Uterus (tissue), 4 donors: ENCODE measurements around the gene NADSYN1. TPM values are rescaled to one million over a fixed set of nuclear protein-coding genes. Genes with fewer than 3 reads are reported as not detected.

Experiments used
- DNase-seq, 2 donors: peaks; one replicate each; pipeline ENCODE4 v3.0.0-alpha.2; 2019 to 2020
- H3K27ac ChIP-seq, 2 donors: fragments of 200-600 bp; sonication (generic); 1 replicate in 1 of 2; 2 replicates in 1 of 2; pipeline ENCODE4 v1.5.1; 2016 to 2018
- H3K27me3 ChIP-seq, 2 donors: fragments of 200-600 bp; sonication (generic); one replicate each; pipeline ENCODE4 v1.5.1; 2018 to 2019; ENCODE audit warnings: control low read depth in 1 of 2
- H3K36me3 ChIP-seq, 2 donors: fragments of 200-600 bp; sonication (generic); one replicate each; pipeline ENCODE4 v1.5.1; 2019; ENCODE audit warnings: control low read depth in 1 of 2
- H3K4me1 ChIP-seq, 2 donors: fragments of 200-600 bp; sonication (generic); one replicate each; pipeline ENCODE4 v1.5.1; 2018 to 2019; ENCODE audit warnings: control low read depth in 1 of 2
- H3K4me3 ChIP-seq, 2 donors: fragments of 200-600 bp; sonication (generic); 1 replicate in 1 of 2; 2 replicates in 1 of 2; pipeline ENCODE4 v1.5.1; 2018 to 2019; ENCODE audit warnings: mild to moderate bottlenecking in 1 of 2
- H3K9me3 ChIP-seq, 2 donors: fragments of 200-600 bp; sonication (generic); one replicate each; pipeline ENCODE4 v1.5.1; 2019; ENCODE audit warnings: control low read depth in 1 of 2
- POLR2A ChIP-seq, 2 donors: fragments of 450-650 bp; IDR thresholded peaks; one replicate each; pipeline ENCODE4 v1.6.1; 2016; ENCODE audit warnings: antibody characterized with exemption in 2 of 2, mild to moderate bottlenecking in 1 of 2, moderate library complexity in 1 of 2
- intact Hi-C: fragments of 100-400 bp; cut with DNase I; formaldehyde crosslinking; loops from one replicate; pipeline ENCODE4 v1.15.1; 2023; ENCODE audit warnings: low total_unique reads
- microRNA-seq: library from miRNA; unstranded; fragments of <30 nt; microRNA quantifications from one replicate; pipeline ENCODE4, GENCODE V29; 2016; ENCODE audit warnings: borderline microRNAs expressed, borderline replicate concordance
- small RNA-seq: library from RNA; depleted of rRNA; stranded (forward); fragments of <200 nt; gene quantifications from one replicate; pipeline ENCODE3, GENCODE V24; 2016
- total RNA-seq, 4 donors: library from RNA; depleted of rRNA in 3 of 4; stranded (reverse); fragments of >200 nt in 3 of 4; gene quantifications; one replicate each; pipeline versions ENCODE4 v1.1.0 to v1.2.4, GENCODE V29; 2014 to 2023
- TF ChIP-seq, protein P1 (sequence below), 4 experiments: fragments of 200-600 bp in 2 of 4; fragments of 450-650 bp in 2 of 4; sonication (generic) in 2 of 4; IDR thresholded peaks; one replicate each; pipeline ENCODE4 v1.5.1; 2016 to 2019; ENCODE audit warnings: antibody characterized with exemption in 4 of 4, mild to moderate bottlenecking in 2 of 4, moderate library complexity in 1 of 4
- donor health status: DM: yes; HTN: yes; CAD: no.

The NADSYN1 gene
- total RNA-seq, 4 donors from 2014 or later = 20.0 to 73.0 (median 32.8) TPM

DNA sequence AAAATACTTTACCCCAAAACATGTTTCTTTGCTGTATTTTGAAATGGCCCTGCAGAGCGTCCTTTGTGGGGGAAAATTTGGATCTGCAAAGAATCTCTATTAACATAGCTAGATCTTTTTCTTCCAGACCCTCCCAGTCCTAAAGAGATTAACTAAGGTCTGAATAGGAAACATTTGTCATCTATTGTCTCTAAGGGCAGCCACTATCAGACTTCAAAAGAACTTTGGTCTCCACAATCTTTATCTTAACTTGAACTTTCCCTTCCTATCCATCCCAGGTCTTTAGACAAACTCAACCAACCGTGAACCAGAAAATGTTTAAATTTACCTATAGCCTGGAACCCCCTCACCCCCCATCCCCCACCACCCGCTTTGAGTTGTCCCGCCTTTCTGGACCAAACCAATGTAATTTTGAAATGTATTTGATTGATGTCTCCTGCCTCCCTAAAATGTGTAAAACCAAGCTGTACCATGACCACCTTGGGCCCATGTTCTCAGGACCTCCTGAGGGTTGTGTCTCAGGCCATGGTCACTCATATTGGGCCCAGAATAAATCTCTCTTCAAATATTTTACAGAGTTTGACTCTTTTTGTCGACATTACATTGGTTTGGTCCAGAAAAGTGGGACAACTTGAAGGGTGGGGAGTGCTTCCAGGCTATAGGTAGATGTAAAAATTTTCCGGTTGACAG lies 91.7 kb downstream of the NADSYN1 start:
- Histone ChIP-seq H3K4me1 (no peaks in the 10 kb centered on the region), H3K27me3 (no peaks in the 10 kb centered on the region), H3K9me3 (no peaks in the 10 kb centered on the region), H3K27ac (no peak overlapping the region), H3K36me3 (no peaks in the 10 kb centered on the region), H3K4me3 (no peak overlapping the region)
- no peak for DNase-seq
- TF ChIP-seq, protein P1, sequence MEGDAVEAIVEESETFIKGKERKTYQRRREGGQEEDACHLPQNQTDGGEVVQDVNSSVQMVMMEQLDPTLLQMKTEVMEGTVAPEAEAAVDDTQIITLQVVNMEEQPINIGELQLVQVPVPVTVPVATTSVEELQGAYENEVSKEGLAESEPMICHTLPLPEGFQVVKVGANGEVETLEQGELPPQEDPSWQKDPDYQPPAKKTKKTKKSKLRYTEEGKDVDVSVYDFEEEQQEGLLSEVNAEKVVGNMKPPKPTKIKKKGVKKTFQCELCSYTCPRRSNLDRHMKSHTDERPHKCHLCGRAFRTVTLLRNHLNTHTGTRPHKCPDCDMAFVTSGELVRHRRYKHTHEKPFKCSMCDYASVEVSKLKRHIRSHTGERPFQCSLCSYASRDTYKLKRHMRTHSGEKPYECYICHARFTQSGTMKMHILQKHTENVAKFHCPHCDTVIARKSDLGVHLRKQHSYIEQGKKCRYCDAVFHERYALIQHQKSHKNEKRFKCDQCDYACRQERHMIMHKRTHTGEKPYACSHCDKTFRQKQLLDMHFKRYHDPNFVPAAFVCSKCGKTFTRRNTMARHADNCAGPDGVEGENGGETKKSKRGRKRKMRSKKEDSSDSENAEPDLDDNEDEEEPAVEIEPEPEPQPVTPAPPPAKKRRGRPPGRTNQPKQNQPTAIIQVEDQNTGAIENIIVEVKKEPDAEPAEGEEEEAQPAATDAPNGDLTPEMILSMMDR (IDR thresholded peaks at IDR 0.05) = no peak
- no peak for TF ChIP-seq POLR2A (IDR thresholded peaks at IDR 0.05)
- intact Hi-C loops = no loop called here

DNA sequence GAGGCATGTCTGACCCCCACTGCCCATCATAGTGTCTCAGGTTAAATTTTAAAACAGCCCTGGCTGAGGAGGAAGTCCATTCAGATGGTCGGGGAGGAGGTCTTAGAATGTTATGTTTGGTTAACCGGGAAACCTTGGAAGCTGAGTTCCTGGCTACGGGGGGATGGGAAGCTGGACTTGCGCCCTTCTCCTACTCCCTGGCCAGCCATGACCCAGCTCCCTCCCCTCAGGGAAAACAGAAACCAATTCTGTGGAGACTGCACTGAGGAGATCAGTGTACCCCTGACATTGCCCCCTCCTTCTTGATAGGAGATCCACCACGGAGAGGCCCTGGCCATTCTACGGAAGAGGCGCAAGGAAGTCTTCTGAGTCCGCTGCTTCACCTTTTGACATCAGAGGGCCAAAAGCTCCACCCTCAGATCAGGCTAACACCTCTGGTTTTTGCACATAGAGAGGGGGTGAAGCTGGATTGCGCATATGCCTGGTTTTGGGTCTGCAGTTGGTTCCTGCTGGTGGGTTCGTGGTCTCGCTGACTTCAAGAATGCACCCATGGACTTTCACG lies 92.5 kb downstream of the NADSYN1 start:
- H3K9me3 ChIP-seq = no peaks in the 10 kb centered on the region
- H3K4me3 ChIP-seq = no peak overlapping the region
- intact Hi-C loops = no loop called here
- TF ChIP-seq POLR2A (IDR thresholded peaks at IDR 0.05) = no peak
- TF ChIP-seq, protein P1 (IDR thresholded peaks at IDR 0.05) = no peak
- no peak for DNase-seq
- no peaks in the 10 kb centered on the region for H3K4me1 ChIP-seq
- no peaks in the 10 kb centered on the region for H3K27me3 ChIP-seq
- no peak overlapping the region for H3K27ac ChIP-seq
- no peaks in the 10 kb centered on the region for H3K36me3 ChIP-seq

DNA sequence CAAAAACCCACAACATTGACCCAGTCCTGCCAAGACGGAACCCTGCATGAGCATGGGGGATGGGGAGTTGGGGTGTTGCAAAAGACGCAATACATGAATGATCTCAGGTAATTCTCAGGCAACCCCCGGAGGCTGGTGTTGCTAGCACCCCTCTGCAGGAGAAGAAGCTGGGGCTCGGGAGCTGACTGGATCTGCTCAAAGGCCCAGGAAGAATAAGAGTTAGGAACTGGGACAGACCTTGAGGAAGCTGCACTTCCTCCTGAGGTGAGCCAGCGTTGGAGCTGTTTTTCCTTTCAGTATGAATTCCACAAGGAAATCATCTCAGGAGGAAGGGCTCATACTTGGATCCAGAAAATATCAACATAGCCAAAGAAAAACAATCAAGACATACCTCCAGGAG lies 95.1 kb downstream of the NADSYN1 start, which contains the start of gene KRTAP5-9:
TSS of gene KRTAP5-9 (plus strand) at position 301 of the 400 bp plus-strand sequence. CDS start 238 bp downstream, outside the sequence.
- Histone ChIP-seq H3K27me3 (no peaks in the 10 kb centered on the region), H3K4me1 (no peaks in the 10 kb centered on the region), H3K4me3 (no peak within 1 kb of the TSS), H3K27ac (no peak within 1 kb of the TSS), H3K9me3 (no peaks in the 10 kb centered on the region), H3K36me3 (no peaks in the 10 kb centered on the region)
- intact Hi-C loops = no loop called here
- DNase-seq = no peak
- TF ChIP-seq POLR2A (IDR thresholded peaks at IDR 0.05) = no peak
- TF ChIP-seq, protein P1 (IDR thresholded peaks at IDR 0.05) = no peak

DNA sequence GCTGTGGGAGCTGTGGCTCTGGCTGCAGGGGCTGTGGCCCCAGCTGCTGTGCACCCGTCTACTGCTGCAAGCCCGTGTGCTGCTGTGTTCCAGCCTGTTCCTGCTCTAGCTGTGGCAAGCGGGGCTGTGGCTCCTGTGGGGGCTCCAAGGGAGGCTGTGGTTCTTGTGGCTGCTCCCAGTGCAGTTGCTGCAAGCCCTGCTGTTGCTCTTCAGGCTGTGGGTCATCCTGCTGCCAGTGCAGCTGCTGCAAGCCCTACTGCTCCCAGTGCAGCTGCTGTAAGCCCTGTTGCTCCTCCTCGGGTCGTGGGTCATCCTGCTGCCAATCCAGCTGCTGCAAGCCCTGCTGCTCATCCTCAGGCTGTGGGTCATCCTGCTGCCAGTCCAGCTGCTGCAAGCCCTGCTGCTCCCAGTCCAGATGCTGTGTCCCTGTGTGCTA lies 95.7 kb downstream of the NADSYN1 start:
- H3K9me3 ChIP-seq = no peaks in the 10 kb centered on the region
- intact Hi-C loops = no loop called here
- DNase-seq = no peak
- H3K4me3 ChIP-seq = no peak overlapping the region
- TF ChIP-seq, protein P1 (IDR thresholded peaks at IDR 0.05) = no peak
- TF ChIP-seq POLR2A (IDR thresholded peaks at IDR 0.05) = no peak
- no peak overlapping the region for H3K27ac ChIP-seq
- no peaks in the 10 kb centered on the region for H3K36me3 ChIP-seq
- H3K27me3 ChIP-seq = no peaks in the 10 kb centered on the region
- H3K4me1 ChIP-seq = no peaks in the 10 kb centered on the region

Small RNA genes within 50 kb of the gene (microRNA-seq; reads per million reads assigned to microRNA genes)
- not detected for gene MIR6754

Small RNA genes within 50 kb of the gene (small RNA-seq; reads per million reads assigned to genes)
- gene MIR6754 = not detected

Other genes with a start within 250 kb of the NADSYN1 start
- gene SHANK2, start 200.6 kb upstream of the NADSYN1 start, total RNA-seq = 1 to 10 TPM in 2 of 4 donors, under 1 TPM in 2; 0.51 to 6.8 (median 0.99) TPM
- 10 to 100 TPM in 3 of 4 donors, 1 to 10 TPM in 1; 7.1 to 24.1 (median 17.8) TPM for gene DHCR7, start 4.8 kb upstream of the NADSYN1 start, total RNA-seq
- gene KRTAP5-7, start 74.1 kb downstream of the NADSYN1 start, total RNA-seq = under 1 TPM in 1 of 4 donors, not detected in 3; 0.95 TPM
- gene KRTAP5-8, start 84.8 kb downstream of the NADSYN1 start, total RNA-seq = under 1 TPM in 1 of 4 donors, not detected in 3; 0.64 TPM
- not detected for gene KRTAP5-9, start 95.2 kb downstream of the NADSYN1 start, total RNA-seq
- under 1 TPM in 1 of 4 donors, not detected in 3; 0.37 TPM for gene KRTAP5-10, start 112.4 kb downstream of the NADSYN1 start, total RNA-seq
- gene KRTAP5-11, start 129.7 kb downstream of the NADSYN1 start, total RNA-seq = not detected